ENCODE measurements around the gene MBLAC1. TPM values are rescaled to one million over a fixed set of nuclear protein-coding genes. Genes with fewer than 3 reads are reported as not detected.

Gene MBLAC1
- total RNA-seq, 1 experiment from 2014 or later, result 5.2 TPM

GRCh38 chr7:100166317-100166940 lies 39.7 kb downstream of the MBLAC1 start:
- ChIA-PET CTCF (no interaction called here), POLR2A (no interaction called here)
- H3K4me3 ChIP-seq (ENCODE audit: low read depth in 2 of 2, low read length in 2 of 2), result no peak overlapping the region
- TF ChIP-seq SIN3A (IDR thresholded peaks at IDR 0.05; ENCODE audit: borderline replicate concordance, insufficient read depth, low read depth, low read length) (no peak), REST (IDR thresholded peaks at IDR 0.05; ENCODE audit: insufficient read depth in 1 of 2, low read depth in 2 of 2, low read length in 1 of 2) (no peak), POLR2AphosphoS5 (IDR thresholded peaks at IDR 0.05; ENCODE audit: low read depth, low read length) (no peak), TCF7L2 (IDR thresholded peaks at IDR 0.05; ENCODE audit: low read depth, low read length) (no peak), CTCF (IDR thresholded peaks at IDR 0.05) (no peak)
- ATAC-seq (no peak), DNase-seq (ENCODE audit: low read depth, low spot score) (no peak)
- H3K4me1 ChIP-seq (ENCODE audit: control insufficient read depth, insufficient read depth, low read length), result peaks cover 7% of the 10 kb centered on the region
- H3K9me3 ChIP-seq (ENCODE audit: control insufficient read depth, insufficient read depth, low read depth, low read length), result no peaks in the 10 kb centered on the region
- H3K36me3 ChIP-seq (ENCODE audit: control insufficient read depth, insufficient read depth, low read length), result no peaks in the 10 kb centered on the region
- in situ Hi-C loops (cut with HindIII; ENCODE audit: low pct_unique_long_range_greater_than_20kb, low sequenced_read_pairs), result no loop called here
- no peaks in the 10 kb centered on the region for H3K27me3 ChIP-seq (ENCODE audit: control insufficient read depth, insufficient read depth, low read length)
- BruUV-seq (replicated peaks), result no TSS peak
- intact Hi-C loops (cut with micrococcal nuclease; ENCODE audit: unreplicated experiment), result no loop called here
- no peak overlapping the region for H3K27ac ChIP-seq (ENCODE audit: low read length)

- Histone ChIP-seq H3K27me3 (ENCODE audit: control insufficient read depth, insufficient read depth, low read length) (no peaks in the 10 kb centered on the region), H3K4me3 (ENCODE audit: low read depth in 2 of 2, low read length in 2 of 2) (peak overlapping the region; percentile 39 to 71; a peak in 3 of 4 replicates), H3K4me1 (ENCODE audit: control insufficient read depth, insufficient read depth, low read length) (peaks cover 7% of the 10 kb centered on the region), H3K9me3 (ENCODE audit: control insufficient read depth, insufficient read depth, low read depth, low read length) (no peaks in the 10 kb centered on the region), H3K27ac (ENCODE audit: low read length) (no peak overlapping the region), H3K36me3 (ENCODE audit: control insufficient read depth, insufficient read depth, low read length) (no peaks in the 10 kb centered on the region)
- intact Hi-C loops (cut with micrococcal nuclease; ENCODE audit: unreplicated experiment) (no loop called here), in situ Hi-C loops (cut with HindIII; ENCODE audit: low pct_unique_long_range_greater_than_20kb, low sequenced_read_pairs) (no loop called here)
- ChIA-PET CTCF (no interaction called here), POLR2A (no interaction called here)
- no peak for ATAC-seq
- BruUV-seq (replicated peaks), result no TSS peak
- TF ChIP-seq SIN3A (IDR thresholded peaks at IDR 0.05; ENCODE audit: borderline replicate concordance, insufficient read depth, low read depth, low read length), result no peak
- no peak for TF ChIP-seq REST (IDR thresholded peaks at IDR 0.05; ENCODE audit: insufficient read depth in 1 of 2, low read depth in 2 of 2, low read length in 1 of 2)
- TF ChIP-seq CTCF (IDR thresholded peaks at IDR 0.05), result no peak
- no peak for TF ChIP-seq POLR2AphosphoS5 (IDR thresholded peaks at IDR 0.05; ENCODE audit: low read depth, low read length)
- TF ChIP-seq TCF7L2 (IDR thresholded peaks at IDR 0.05; ENCODE audit: low read depth, low read length), result no peak
- no peak for DNase-seq (ENCODE audit: low read depth, low spot score)
Measured at GRCh38 chr7:100166970-100167911, 40.5 kb downstream of the MBLAC1 start.

Measured in Panc1 (cell line).